Measurements from ENCODE around the gene CHIT1. TPM values are rescaled to one million over a fixed set of nuclear protein-coding genes. Genes with fewer than 3 reads are reported as not detected.

Gene CHIT1
- total RNA-seq, 1 donor: under 0.01 TPM

DNA sequence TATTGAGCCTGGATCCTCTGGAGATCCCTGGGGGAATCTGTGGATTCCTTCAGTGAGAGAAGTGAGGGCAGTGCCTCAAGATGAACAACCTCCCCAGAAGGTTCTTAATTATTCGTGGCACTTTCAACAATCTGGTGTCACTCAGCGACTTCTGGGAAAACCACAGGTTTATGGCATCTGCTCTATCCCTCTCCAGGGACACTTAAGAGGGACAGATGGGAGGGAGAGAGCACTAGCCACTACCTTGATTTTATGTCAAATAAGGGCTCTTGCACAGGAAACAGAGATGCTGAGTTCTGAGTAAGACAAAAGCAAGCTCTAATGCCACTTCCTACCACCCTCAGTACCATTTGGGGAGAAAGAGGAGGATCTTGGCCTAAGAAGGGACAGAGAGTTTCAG lies 21.7 kb downstream of the CHIT1 start:
- TF ChIP-seq, protein P1, sequence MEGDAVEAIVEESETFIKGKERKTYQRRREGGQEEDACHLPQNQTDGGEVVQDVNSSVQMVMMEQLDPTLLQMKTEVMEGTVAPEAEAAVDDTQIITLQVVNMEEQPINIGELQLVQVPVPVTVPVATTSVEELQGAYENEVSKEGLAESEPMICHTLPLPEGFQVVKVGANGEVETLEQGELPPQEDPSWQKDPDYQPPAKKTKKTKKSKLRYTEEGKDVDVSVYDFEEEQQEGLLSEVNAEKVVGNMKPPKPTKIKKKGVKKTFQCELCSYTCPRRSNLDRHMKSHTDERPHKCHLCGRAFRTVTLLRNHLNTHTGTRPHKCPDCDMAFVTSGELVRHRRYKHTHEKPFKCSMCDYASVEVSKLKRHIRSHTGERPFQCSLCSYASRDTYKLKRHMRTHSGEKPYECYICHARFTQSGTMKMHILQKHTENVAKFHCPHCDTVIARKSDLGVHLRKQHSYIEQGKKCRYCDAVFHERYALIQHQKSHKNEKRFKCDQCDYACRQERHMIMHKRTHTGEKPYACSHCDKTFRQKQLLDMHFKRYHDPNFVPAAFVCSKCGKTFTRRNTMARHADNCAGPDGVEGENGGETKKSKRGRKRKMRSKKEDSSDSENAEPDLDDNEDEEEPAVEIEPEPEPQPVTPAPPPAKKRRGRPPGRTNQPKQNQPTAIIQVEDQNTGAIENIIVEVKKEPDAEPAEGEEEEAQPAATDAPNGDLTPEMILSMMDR (IDR thresholded peaks at IDR 0.05; ENCODE audit: extremely low read depth, low read depth, low read length): no peak
- no peak overlapping the region for H3K4me2 ChIP-seq (ENCODE audit: insufficient read depth, low read length)

DNA sequence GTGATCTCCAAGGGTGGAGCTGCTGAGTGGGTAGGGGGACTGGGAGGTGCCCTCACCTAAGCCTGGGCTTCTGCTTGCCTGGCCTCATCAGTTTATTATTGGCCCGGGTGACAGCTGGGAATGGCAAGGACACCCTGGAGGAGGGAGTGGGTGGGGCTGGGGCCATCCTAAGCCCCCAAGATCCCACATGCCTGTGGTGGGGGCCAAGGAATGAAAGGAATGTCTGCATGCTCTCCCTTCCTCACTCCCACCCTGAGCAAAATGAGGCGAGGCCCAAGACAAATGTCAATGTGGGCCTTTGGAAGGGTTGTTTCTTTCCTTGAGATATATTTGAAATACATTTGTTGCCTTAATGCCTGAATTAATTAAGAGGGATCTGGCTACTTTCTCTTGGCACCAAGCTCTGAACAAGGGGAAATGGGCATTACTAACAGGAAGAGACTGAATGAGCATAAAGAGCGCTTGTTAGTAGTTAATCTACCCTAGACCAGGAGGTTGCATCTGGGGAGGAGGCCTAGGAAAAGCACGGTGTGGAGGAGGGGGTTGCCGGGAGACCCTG lies 23.3 kb downstream of the CHIT1 start:
- no peaks in the 10 kb centered on the region for H3K79me2 ChIP-seq (ENCODE audit: insufficient read depth, low read length)
- TF ChIP-seq, protein P1 (IDR thresholded peaks at IDR 0.05; ENCODE audit: extremely low read depth, low read depth, low read length): no peak
- no peak overlapping the region for H3K4me2 ChIP-seq (ENCODE audit: insufficient read depth, low read length)
- H2AFZ ChIP-seq (ENCODE audit: low read length): no peak overlapping the region
- H3K27me3 ChIP-seq (ENCODE audit: insufficient read depth, low read length): no peaks in the 10 kb centered on the region
- H3K4me3 ChIP-seq (ENCODE audit: insufficient read depth, low read length): no peak overlapping the region
- H3K27ac ChIP-seq (ENCODE audit: low read depth, low read length): no peak overlapping the region
- H3K4me1 ChIP-seq (ENCODE audit: insufficient read depth, low read length): peaks cover 19% of the 10 kb centered on the region
- H3K36me3 ChIP-seq (ENCODE audit: insufficient read depth, low read length): no peaks in the 10 kb centered on the region
- no peak for DNase-seq (ENCODE audit: insufficient read length, low spot score, missing footprints)
- H3K9me3 ChIP-seq (ENCODE audit: low read depth, low read length): no peaks in the 10 kb centered on the region
- H4K20me1 ChIP-seq (ENCODE audit: insufficient read depth, low read length): no peaks in the 10 kb centered on the region

More for the DNA sequence above, 21.7 kb downstream of the CHIT1 start:
- no peak overlapping the region for H2AFZ ChIP-seq (ENCODE audit: low read length)
- H3K27ac ChIP-seq (ENCODE audit: low read depth, low read length): no peak overlapping the region
- H3K27me3 ChIP-seq (ENCODE audit: insufficient read depth, low read length): no peaks in the 10 kb centered on the region
- H3K9me3 ChIP-seq (ENCODE audit: low read depth, low read length): no peaks in the 10 kb centered on the region
- DNase-seq (ENCODE audit: insufficient read length, low spot score, missing footprints): no peak
- H3K79me2 ChIP-seq (ENCODE audit: insufficient read depth, low read length): no peaks in the 10 kb centered on the region
- H3K4me3 ChIP-seq (ENCODE audit: insufficient read depth, low read length): no peak overlapping the region
- no peaks in the 10 kb centered on the region for H3K36me3 ChIP-seq (ENCODE audit: insufficient read depth, low read length)
- H4K20me1 ChIP-seq (ENCODE audit: insufficient read depth, low read length): no peaks in the 10 kb centered on the region
- H3K4me1 ChIP-seq (ENCODE audit: insufficient read depth, low read length): peaks cover 6% of the 10 kb centered on the region

DNA sequence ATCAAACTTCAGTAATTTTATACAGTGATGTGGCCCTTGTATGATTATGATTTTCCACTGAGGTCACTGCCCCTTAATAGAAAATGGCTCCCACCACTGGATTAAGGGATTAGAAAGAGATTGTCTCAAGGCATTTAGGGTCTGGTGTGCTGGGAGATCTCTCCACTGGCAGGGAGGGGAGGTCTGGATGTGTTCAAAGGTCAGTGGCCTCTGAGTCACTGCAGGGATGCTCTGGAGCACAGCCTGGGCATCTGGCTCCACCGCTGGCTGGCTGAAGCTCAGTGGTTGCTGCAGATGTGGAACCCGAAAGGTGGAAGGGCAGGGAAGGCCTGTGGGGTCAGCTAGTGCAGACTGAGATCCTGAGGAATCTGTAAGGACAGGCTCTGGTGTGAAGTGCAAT lies 24.7 kb downstream of the CHIT1 start:
- TF ChIP-seq, protein P1 (IDR thresholded peaks at IDR 0.05; ENCODE audit: extremely low read depth, low read depth, low read length): no peak
- Histone ChIP-seq H3K4me1 (ENCODE audit: insufficient read depth, low read length) (peaks cover 33% of the 10 kb centered on the region), H3K4me2 (ENCODE audit: insufficient read depth, low read length) (no peak overlapping the region)

DNA sequence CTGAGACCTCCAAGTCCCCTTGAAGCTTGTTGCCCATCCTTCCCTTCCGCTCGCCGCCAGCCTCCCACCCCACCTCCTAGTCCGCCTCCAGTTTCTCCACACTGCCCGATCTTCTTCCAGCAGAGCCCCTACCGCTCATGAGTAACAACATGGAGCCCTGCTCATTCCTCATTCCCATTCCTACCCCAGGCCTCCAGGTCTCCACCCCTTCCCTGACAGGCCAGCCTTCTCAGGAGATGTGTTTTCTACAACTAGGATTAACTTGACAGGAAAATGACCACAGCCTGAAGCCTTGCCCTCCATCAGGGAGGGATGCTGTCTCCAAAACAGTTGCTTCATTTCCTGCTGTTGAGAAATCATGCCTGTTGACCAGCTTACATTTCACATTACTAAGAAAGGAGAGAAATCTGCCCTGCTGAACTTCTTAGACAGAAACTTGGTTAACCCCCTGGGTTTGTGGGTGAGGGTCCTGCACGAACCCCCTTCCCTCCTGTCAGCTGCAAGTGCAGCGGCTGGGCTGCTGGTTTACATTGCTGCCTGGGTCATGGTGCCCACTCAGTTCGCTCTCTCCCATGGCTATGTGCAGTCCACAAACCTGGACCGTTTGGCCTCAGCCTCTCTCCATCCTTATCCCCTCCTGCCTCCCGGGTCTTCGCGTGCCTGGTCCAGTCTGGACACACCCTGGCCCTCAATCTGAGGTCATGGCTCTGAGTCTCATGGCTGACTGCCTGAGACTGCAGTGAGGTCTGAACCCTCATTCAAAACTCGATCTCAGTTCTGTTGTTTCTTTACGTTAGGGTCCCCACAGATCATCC lies 26.8 kb downstream of the CHIT1 start:
- H3K4me2 ChIP-seq (ENCODE audit: insufficient read depth, low read length): peak overlapping the region; percentile 23
- TF ChIP-seq, protein P1 (IDR thresholded peaks at IDR 0.05; ENCODE audit: extremely low read depth, low read depth, low read length): no peak
- H3K4me1 ChIP-seq (ENCODE audit: insufficient read depth, low read length): peaks cover 54% of the 10 kb centered on the region
- H3K9me3 ChIP-seq (ENCODE audit: low read depth, low read length): no peaks in the 10 kb centered on the region
- no peaks in the 10 kb centered on the region for H3K79me2 ChIP-seq (ENCODE audit: insufficient read depth, low read length)
- no peaks in the 10 kb centered on the region for H3K36me3 ChIP-seq (ENCODE audit: insufficient read depth, low read length)
- H3K4me3 ChIP-seq (ENCODE audit: insufficient read depth, low read length): no peak overlapping the region
- H3K27me3 ChIP-seq (ENCODE audit: insufficient read depth, low read length): no peaks in the 10 kb centered on the region
- peak overlapping the region; percentile 19 for H3K27ac ChIP-seq (ENCODE audit: low read depth, low read length)
- no peaks in the 10 kb centered on the region for H4K20me1 ChIP-seq (ENCODE audit: insufficient read depth, low read length)
- DNase-seq (ENCODE audit: insufficient read length, low spot score, missing footprints): peak; percentile 84
- peak overlapping the region; percentile 74 for H2AFZ ChIP-seq (ENCODE audit: low read length)

More for the DNA sequence above, 24.7 kb downstream of the CHIT1 start:
- no peak overlapping the region for H3K27ac ChIP-seq (ENCODE audit: low read depth, low read length)
- H3K79me2 ChIP-seq (ENCODE audit: insufficient read depth, low read length): no peaks in the 10 kb centered on the region
- H3K36me3 ChIP-seq (ENCODE audit: insufficient read depth, low read length): no peaks in the 10 kb centered on the region
- H3K4me3 ChIP-seq (ENCODE audit: insufficient read depth, low read length): no peak overlapping the region
- no peak overlapping the region for H2AFZ ChIP-seq (ENCODE audit: low read length)
- no peak for DNase-seq (ENCODE audit: insufficient read length, low spot score, missing footprints)
- no peaks in the 10 kb centered on the region for H4K20me1 ChIP-seq (ENCODE audit: insufficient read depth, low read length)
- H3K9me3 ChIP-seq (ENCODE audit: low read depth, low read length): no peaks in the 10 kb centered on the region
- H3K27me3 ChIP-seq (ENCODE audit: insufficient read depth, low read length): no peaks in the 10 kb centered on the region

All from osteoblast (primary cell).